A549 (cell line): Measurements from ENCODE around the gene ZNF275. TPM values are rescaled to one million over a fixed set of nuclear protein-coding genes. Genes with fewer than 3 reads are reported as not detected.
A peak's percentile ranks its signal among the peaks of the same experiment; 100 is the strongest.

Source experiments
- ATAC-seq, 2 experiments: fragments of 200-7000 bp in 1 of 2; fragments of >200 bp in 1 of 2; cut with Nextera tagmentation in 1 of 2; cut with Tn5 transposase in 1 of 2; 3 replicates each; pipeline versions ENCODE4 v1.8.0 to v1.9.1; 2018 to 2020; ENCODE audit warnings: mild to moderate bottlenecking in 1 of 2, moderate library complexity in 1 of 2
- CTCF ChIA-PET: fragments of 300-600 bp; sonication (Branson Sonifier 250); formaldehyde crosslinking; extraction: SDS; loops from one replicate; lab custom pipeline; 2021; ENCODE audit warnings: antibody characterized with exemption, inconsistent platforms; lab: Yijun Ruan, JAX
- POLR2A ChIA-PET: fragments of 350-600 bp; formaldehyde crosslinking; extraction: SDS; loops from one replicate; lab custom pipeline; 2021; ENCODE audit warnings: antibody characterized with exemption, inconsistent platforms; lab: Yijun Ruan, JAX
- DNase-seq, 2 experiments: peaks; one replicate each; pipeline versions ENCODE4 v3.0.0 to v3.0.0-alpha.2; 2011 to 2016; ENCODE audit warnings: low read depth in 1 of 2, low spot score in 1 of 2
- FAIRE-seq: peaks from 2 replicates; lab custom pipeline; 2011; peaks lifted over from hg19 to GRCh38; lab: Jason Lieb, UNC
- H3K27ac ChIP-seq, 2 experiments: fragments of >200 bp; sonication (Bioruptor Twin); formaldehyde crosslinking; 3 replicates each; pipeline ENCODE4 v1.5.1; 2016 to 2017
- H3K4me1 ChIP-seq: fragments of >200 bp; sonication (Bioruptor Twin); formaldehyde crosslinking; 3 replicates; pipeline ENCODE4 v1.6.1; 2016
- H3K4me2 ChIP-seq: fragments of >200 bp; sonication (Bioruptor Twin); formaldehyde crosslinking; 3 replicates; pipeline ENCODE4 v1.6.1; 2016
- H3K4me3 ChIP-seq: fragments of >200 bp; sonication (Bioruptor Twin); formaldehyde crosslinking; 3 replicates; pipeline ENCODE4 v1.5.1; 2016
- H3K9me3 ChIP-seq: fragments of >200 bp; sonication (Bioruptor Twin); formaldehyde crosslinking; 3 replicates; pipeline ENCODE4 v1.6.1; 2016
- CEBPB ChIP-seq, 2 experiments: fragments of >200 bp in 1 of 2; sonication (Bioruptor Twin) in 1 of 2; formaldehyde crosslinking in 1 of 2; IDR thresholded peaks; 2 replicates each; pipeline ENCODE4 v1.6.1; 2012 to 2016
- CHD2 ChIP-seq: fragments of 150-350 bp; IDR thresholded peaks from 2 replicates; pipeline ENCODE4 v1.6.1; 2014; ENCODE audit warnings: low read length; ENCODE audit not compliant: partially characterized antibody
- CHD4 ChIP-seq: fragments of 200-600 bp; sonication (generic); IDR thresholded peaks from 2 replicates; pipeline ENCODE4 v1.6.1; 2016; ENCODE audit warnings: antibody characterized with exemption, mild to moderate bottlenecking, borderline replicate concordance
- EHF ChIP-seq: fragments of 250-450 bp; sonication (Bioruptor Pico); IDR thresholded peaks from 2 replicates; pipeline ENCODE4 v1.5.0; 2020; ENCODE audit warnings: mild to moderate bottlenecking
- EHMT2 ChIP-seq: fragments of 200-600 bp; sonication (generic); IDR thresholded peaks from 2 replicates; pipeline ENCODE4 v1.6.1; 2016; ENCODE audit warnings: antibody characterized with exemption, low read depth, mild to moderate bottlenecking, moderate library complexity
- EP300 ChIP-seq, 2 experiments: fragments of >200 bp; sonication (Bioruptor Twin); formaldehyde crosslinking; IDR thresholded peaks; 2 replicates in 1 of 2; 3 replicates in 1 of 2; pipeline ENCODE4 v1.6.1; 2016 to 2017
- ESRRA ChIP-seq: fragments of 150-350 bp; IDR thresholded peaks from 2 replicates; pipeline ENCODE4 v1.6.1; 2014; ENCODE audit warnings: mild to moderate bottlenecking, low read length, borderline replicate concordance
- HEYL ChIP-seq: fragments of 250-450 bp; sonication (Bioruptor Pico); IDR thresholded peaks from 2 replicates; pipeline ENCODE4 v1.8.0; 2021; ENCODE audit warnings: mild to moderate bottlenecking, moderate library complexity
- HOXB5 ChIP-seq: fragments of 250-450 bp; sonication (Bioruptor Pico); IDR thresholded peaks from 2 replicates; pipeline ENCODE4 v1.5.0; 2020; ENCODE audit warnings: mild to moderate bottlenecking, moderate library complexity
- NR3C1 ChIP-seq: fragments of >200 bp; sonication (Bioruptor Twin); formaldehyde crosslinking; IDR thresholded peaks from 3 replicates; pipeline ENCODE4 v1.6.1; 2017
- RAD21 ChIP-seq, 2 experiments: fragments of >200 bp in 1 of 2; sonication (Bioruptor Twin) in 1 of 2; formaldehyde crosslinking in 1 of 2; IDR thresholded peaks in 1 of 2; conservative IDR thresholded peaks in 1 of 2; 2 replicates in 1 of 2; 3 replicates in 1 of 2; pipeline ENCODE4 v1.6.1; 2012 to 2018; ENCODE audit warnings: inconsistent platforms in 1 of 2
- RARB ChIP-seq: fragments of 250-450 bp; sonication (Bioruptor Pico); IDR thresholded peaks from 2 replicates; pipeline ENCODE4 v1.8.0; 2021; ENCODE audit warnings: mild to moderate bottlenecking, moderate library complexity
- RNF2 ChIP-seq: fragments of 200-600 bp; sonication (generic); IDR thresholded peaks from 2 replicates; pipeline ENCODE4 v1.6.1; 2016; ENCODE audit warnings: low read depth, mild to moderate bottlenecking, antibody characterized with exemption, moderate library complexity, borderline replicate concordance
- TFCP2L1 ChIP-seq: fragments of 250-450 bp; sonication (Bioruptor Pico); IDR thresholded peaks from 2 replicates; pipeline ENCODE4 v1.5.0; 2021; ENCODE audit warnings: mild to moderate bottlenecking
- WGBS: methylation state at CpG from one replicate; pipeline ENCODE4 v1.1.6; 2017; ENCODE audit errors: missing lambda C conversion rate; 5-methylcytosine and 5-hydroxymethylcytosine counted together
- polyA plus RNA-seq, 4 experiments: library from polyadenylated mRNA; depleted of rRNA in 3 of 4; stranded (reverse); fragments of >200 nt; fragmentation: RNase III in 1 of 4; extraction: RNeasy Plus Mini Kit Qiagen cat#74134 plus additional on column Dnase treatment in 1 of 4; gene quantifications; 2 replicates in 3 of 4; 3 replicates in 1 of 4; pipeline ENCODE4 v1.2.3, GENCODE V29; 2011 to 2017
- TF ChIP-seq, protein P1 (sequence below): fragments of >200 bp; sonication (Bioruptor Twin); formaldehyde crosslinking; IDR thresholded peaks from 3 replicates; pipeline ENCODE4 v1.5.1; 2016
- TF ChIP-seq, protein P2 (sequence below): fragments of >200 bp; sonication (Bioruptor Twin); formaldehyde crosslinking; IDR thresholded peaks from 3 replicates; pipeline ENCODE4 v1.6.1; 2016
- TF ChIP-seq, protein P3 (sequence below): fragments of 200-600 bp; sonication (generic); IDR thresholded peaks from 2 replicates; pipeline ENCODE4 v1.6.1; 2016; ENCODE audit warnings: antibody characterized with exemption, mild to moderate bottlenecking, moderate library complexity

The ZNF275 gene
- polyA plus RNA-seq, 2 of the 4 experiments (the other 2 are of a cell fraction), result 3.2 to 6.5 TPM

DNA sequence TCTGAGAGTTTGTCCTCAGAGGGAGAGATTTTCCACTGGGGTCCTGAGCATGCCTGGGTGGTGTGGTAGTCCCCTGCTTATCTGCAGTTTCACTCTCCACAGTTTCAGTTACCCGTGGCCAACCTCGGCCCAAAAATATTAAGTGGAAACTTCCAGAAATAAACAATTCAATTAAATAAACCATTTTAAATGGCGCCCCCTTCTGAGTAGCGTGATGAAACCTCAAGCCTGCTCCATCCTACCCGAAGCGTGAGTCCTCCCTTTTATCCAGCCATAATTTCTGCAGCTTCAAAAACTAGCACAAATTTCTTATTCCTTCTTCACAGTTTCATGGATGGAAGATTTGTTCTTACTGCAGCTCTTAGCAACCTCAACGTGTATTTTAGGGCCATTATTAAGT is 40.5 kb downstream of the ZNF275 start:
- ATAC-seq (no peak), DNase-seq (no peak), FAIRE-seq (peak; percentile 80)
- CTCF ChIA-PET, result interaction anchor here (1.1 kb wide), 1 partner anchor 13 kb away, joined by 3 read pairs; no protein-coding TSS in a partner anchor
- TF ChIP-seq, protein P1, sequence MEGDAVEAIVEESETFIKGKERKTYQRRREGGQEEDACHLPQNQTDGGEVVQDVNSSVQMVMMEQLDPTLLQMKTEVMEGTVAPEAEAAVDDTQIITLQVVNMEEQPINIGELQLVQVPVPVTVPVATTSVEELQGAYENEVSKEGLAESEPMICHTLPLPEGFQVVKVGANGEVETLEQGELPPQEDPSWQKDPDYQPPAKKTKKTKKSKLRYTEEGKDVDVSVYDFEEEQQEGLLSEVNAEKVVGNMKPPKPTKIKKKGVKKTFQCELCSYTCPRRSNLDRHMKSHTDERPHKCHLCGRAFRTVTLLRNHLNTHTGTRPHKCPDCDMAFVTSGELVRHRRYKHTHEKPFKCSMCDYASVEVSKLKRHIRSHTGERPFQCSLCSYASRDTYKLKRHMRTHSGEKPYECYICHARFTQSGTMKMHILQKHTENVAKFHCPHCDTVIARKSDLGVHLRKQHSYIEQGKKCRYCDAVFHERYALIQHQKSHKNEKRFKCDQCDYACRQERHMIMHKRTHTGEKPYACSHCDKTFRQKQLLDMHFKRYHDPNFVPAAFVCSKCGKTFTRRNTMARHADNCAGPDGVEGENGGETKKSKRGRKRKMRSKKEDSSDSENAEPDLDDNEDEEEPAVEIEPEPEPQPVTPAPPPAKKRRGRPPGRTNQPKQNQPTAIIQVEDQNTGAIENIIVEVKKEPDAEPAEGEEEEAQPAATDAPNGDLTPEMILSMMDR, result peak; percentile 7; the same call in 1 of the 3 replicates
- TF ChIP-seq ESRRA, result no peak
- Histone ChIP-seq H3K4me2 (no peak overlapping the region), H3K4me3 (no peak overlapping the region), H3K4me1 (no peaks in the 10 kb centered on the region), H3K9me3 (no peaks in the 10 kb centered on the region), H3K27ac (no peak overlapping the region)
- POLR2A ChIA-PET, result no interaction called here
- 23% methylated on average over 7 of the region's 7 CpGs for WGBS

GRCh38 chrX:153375571-153375970 is 41.6 kb downstream of the ZNF275 start:
- no peak for ATAC-seq
- POLR2A ChIA-PET, result no interaction called here
- TF ChIP-seq HEYL (CRISPR knock-in tag) (no peak), HOXB5 (no peak), TFCP2L1 (CRISPR knock-in tag) (no peak), EHMT2 (no peak), CHD2 (no peak), NR3C1 (no peak), CEBPB (IDR thresholded peaks at IDR 0.05) (no peak), RAD21 (conservative IDR thresholded peaks at IDR 0.05 in 1 of 2, IDR thresholded peaks at IDR 0.05 in 1 of 2) (no peak), CHD4 (no peak)
- TF ChIP-seq, protein P2, sequence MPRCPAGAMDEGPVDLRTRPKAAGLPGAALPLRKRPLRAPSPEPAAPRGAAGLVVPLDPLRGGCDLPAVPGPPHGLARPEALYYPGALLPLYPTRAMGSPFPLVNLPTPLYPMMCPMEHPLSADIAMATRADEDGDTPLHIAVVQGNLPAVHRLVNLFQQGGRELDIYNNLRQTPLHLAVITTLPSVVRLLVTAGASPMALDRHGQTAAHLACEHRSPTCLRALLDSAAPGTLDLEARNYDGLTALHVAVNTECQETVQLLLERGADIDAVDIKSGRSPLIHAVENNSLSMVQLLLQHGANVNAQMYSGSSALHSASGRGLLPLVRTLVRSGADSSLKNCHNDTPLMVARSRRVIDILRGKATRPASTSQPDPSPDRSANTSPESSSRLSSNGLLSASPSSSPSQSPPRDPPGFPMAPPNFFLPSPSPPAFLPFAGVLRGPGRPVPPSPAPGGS, result no peak
- TF ChIP-seq, protein P3, sequence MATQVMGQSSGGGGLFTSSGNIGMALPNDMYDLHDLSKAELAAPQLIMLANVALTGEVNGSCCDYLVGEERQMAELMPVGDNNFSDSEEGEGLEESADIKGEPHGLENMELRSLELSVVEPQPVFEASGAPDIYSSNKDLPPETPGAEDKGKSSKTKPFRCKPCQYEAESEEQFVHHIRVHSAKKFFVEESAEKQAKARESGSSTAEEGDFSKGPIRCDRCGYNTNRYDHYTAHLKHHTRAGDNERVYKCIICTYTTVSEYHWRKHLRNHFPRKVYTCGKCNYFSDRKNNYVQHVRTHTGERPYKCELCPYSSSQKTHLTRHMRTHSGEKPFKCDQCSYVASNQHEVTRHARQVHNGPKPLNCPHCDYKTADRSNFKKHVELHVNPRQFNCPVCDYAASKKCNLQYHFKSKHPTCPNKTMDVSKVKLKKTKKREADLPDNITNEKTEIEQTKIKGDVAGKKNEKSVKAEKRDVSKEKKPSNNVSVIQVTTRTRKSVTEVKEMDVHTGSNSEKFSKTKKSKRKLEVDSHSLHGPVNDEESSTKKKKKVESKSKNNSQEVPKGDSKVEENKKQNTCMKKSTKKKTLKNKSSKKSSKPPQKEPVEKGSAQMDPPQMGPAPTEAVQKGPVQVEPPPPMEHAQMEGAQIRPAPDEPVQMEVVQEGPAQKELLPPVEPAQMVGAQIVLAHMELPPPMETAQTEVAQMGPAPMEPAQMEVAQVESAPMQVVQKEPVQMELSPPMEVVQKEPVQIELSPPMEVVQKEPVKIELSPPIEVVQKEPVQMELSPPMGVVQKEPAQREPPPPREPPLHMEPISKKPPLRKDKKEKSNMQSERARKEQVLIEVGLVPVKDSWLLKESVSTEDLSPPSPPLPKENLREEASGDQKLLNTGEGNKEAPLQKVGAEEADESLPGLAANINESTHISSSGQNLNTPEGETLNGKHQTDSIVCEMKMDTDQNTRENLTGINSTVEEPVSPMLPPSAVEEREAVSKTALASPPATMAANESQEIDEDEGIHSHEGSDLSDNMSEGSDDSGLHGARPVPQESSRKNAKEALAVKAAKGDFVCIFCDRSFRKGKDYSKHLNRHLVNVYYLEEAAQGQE, result no peak
- TF ChIP-seq, all 56 proteins: peak for 0
- Histone ChIP-seq H3K9me3 (no peaks in the 10 kb centered on the region), H3K4me2 (no peak overlapping the region), H3K4me3 (no peak overlapping the region), H3K4me1 (no peaks in the 10 kb centered on the region), H3K27ac (no peak overlapping the region)
- no peak for FAIRE-seq
- no peak for DNase-seq
- 50% methylated on average over 1 of the region's 5 CpGs for WGBS
- CTCF ChIA-PET, result no interaction called here

DNA sequence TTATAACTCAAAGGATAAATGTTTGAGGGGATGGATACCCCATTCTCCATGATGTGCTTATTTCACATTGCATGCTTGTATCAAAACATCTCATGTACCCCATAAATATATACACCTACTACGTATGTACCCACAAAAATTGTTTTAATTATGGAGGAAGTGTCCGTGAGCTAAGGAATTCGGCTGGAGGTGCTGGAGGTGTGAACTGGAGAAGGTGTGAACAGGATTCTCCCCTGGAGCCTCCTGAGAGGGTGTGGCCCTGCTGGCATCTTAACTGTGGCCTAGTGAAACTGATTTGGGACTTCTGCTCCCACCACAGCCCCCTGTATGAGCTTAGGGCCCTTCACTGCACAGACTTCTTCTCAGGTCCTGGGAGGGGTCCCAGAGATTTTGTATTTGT is 43.8 kb downstream of the ZNF275 start:
- DNase-seq (no peak), FAIRE-seq (no peak), ATAC-seq (no peak)
- no peak overlapping the region for H3K4me2 ChIP-seq
- CTCF ChIA-PET, result interaction anchor here (1.3 kb wide), 1 partner anchor 21 kb away, joined by 3 read pairs; no protein-coding TSS in a partner anchor
- POLR2A ChIA-PET, result no interaction called here
- no peak overlapping the region for H3K27ac ChIP-seq
- H3K9me3 ChIP-seq, result no peaks in the 10 kb centered on the region
- H3K4me1 ChIP-seq, result no peaks in the 10 kb centered on the region
- no peak overlapping the region for H3K4me3 ChIP-seq
- WGBS, result 40% methylated on average over 3 of the region's 3 CpGs
- no peak for TF ChIP-seq RARB (CRISPR knock-in tag)
- no peak for TF ChIP-seq RNF2
- no peak for TF ChIP-seq HOXB5
- no peak for TF ChIP-seq EP300 (IDR thresholded peaks at IDR 0.05)
- TF ChIP-seq EHF, result no peak
